ENCODE results near the gene MISP3. TPM values are rescaled to one million over a fixed set of nuclear protein-coding genes. Genes with fewer than 3 reads are reported as not detected.

The MISP3 gene
- total and polyA plus RNA-seq, 9 of the 15 experiments (the other 6 are each of a cell fraction or from before 2014, with no cell fraction given), result 0.25 to 5.6 (median 1.6) TPM

GRCh38 chr19:14120497-14120780 is 47.9 kb downstream of the MISP3 start:
- intact Hi-C loops (cut with micrococcal nuclease) (no loop called here), in situ Hi-C loops (cut with MboI) (no loop called here)
- Histone ChIP-seq H3K4me3 (no peak overlapping the region), H2AFZ (ENCODE audit: low read depth, low read length) (no peak overlapping the region), H3K4me1 (replicated peaks in 1 of 2; ENCODE audit: control insufficient read depth in 2 of 2, insufficient read depth in 2 of 2, low read length in 2 of 2) (peaks cover 27 to 36% of the 10 kb centered on the region in 2 experiments; a peak in 4 of 5 replicates), H3K79me2 (ENCODE audit: control insufficient read depth, insufficient read depth, low read length) (peaks cover 16% of the 10 kb centered on the region), H3K9ac (ENCODE audit: insufficient read depth in 1 of 2, low read depth in 2 of 2, low read length in 2 of 2) (peak overlapping the region in 1 of 2 experiments; percentile 50; a peak in 2 of 4 replicates), H3K9me3 (replicated peaks; ENCODE audit: control insufficient read depth, insufficient read depth, low read depth, low read length) (no peaks in the 10 kb centered on the region), H3K27ac (ENCODE audit: extremely low read depth, low read depth, low read length) (no peak overlapping the region), H3K27me3 (ENCODE audit: control insufficient read depth in 2 of 2, insufficient read depth in 2 of 2, low read length in 2 of 2) (no peaks in the 10 kb centered on the region), H4K20me1 (replicated peaks; ENCODE audit: control insufficient read depth, insufficient read depth, low read length) (no peaks in the 10 kb centered on the region), H3K4me2 (ENCODE audit: insufficient read depth, low read length) (no peak overlapping the region), H3K36me3 (ENCODE audit: control insufficient read depth, insufficient read depth, low read length) (peaks cover 39% of the 10 kb centered on the region), H3K9me1 (ENCODE audit: control insufficient read depth, insufficient read depth, low read length) (no peaks in the 10 kb centered on the region)
- FAIRE-seq (no peak), DNase-seq (ENCODE audit: extremely low read depth in 1 of 4, low spot score in 3 of 4) (no peak), ATAC-seq (no peak)
- ChIA-PET POLR2A (interaction anchor here (0.7 kb wide), 1 partner anchor 156 kb away, joined by 3 read pairs; no protein-coding TSS in a partner anchor), CTCF (ENCODE audit: low intra/inter-chr PET ratio) (no interaction called here)
- no TSS peak for BruUV-seq (replicated peaks)
- no peak for TF ChIP-seq NR2C1 (IDR thresholded peaks at IDR 0.05)
- no peak for TF ChIP-seq NR2C1 (tag; IDR thresholded peaks at IDR 0.05)
- TF ChIP-seq ZKSCAN8 (CRISPR knock-in tag; IDR thresholded peaks at IDR 0.05), result no peak
- TF ChIP-seq ZC3H4 (CRISPR knock-in tag; IDR thresholded peaks at IDR 0.05; ENCODE audit: borderline replicate concordance), result no peak
- no peak for TF ChIP-seq ZNF449 (CRISPR knock-in tag; IDR thresholded peaks at IDR 0.05)
- TF ChIP-seq ZBTB34 (CRISPR knock-in tag; IDR thresholded peaks at IDR 0.05), result no peak
- no peak for TF ChIP-seq XRCC3 (IDR thresholded peaks at IDR 0.05)
- TF ChIP-seq MXD1 (CRISPR knock-in tag; IDR thresholded peaks at IDR 0.05; ENCODE audit: borderline replicate concordance, poor library complexity, severe bottlenecking), result no peak
- TF ChIP-seq SMARCA5 (IDR thresholded peaks at IDR 0.05), result no peak
- TF ChIP-seq RBM17 (IDR thresholded peaks at IDR 0.05; ENCODE audit: borderline replicate concordance, low read depth, low read length), result no peak
- TF ChIP-seq ZNF766 (CRISPR knock-in tag; conservative IDR thresholded peaks at IDR 0.05), result no peak
- TF ChIP-seq FOXA3 (CRISPR knock-in tag; conservative IDR thresholded peaks at IDR 0.05 in 1 of 2, IDR thresholded peaks at IDR 0.05 in 1 of 2), result no peak
- TF ChIP-seq NCOA2 (IDR thresholded peaks at IDR 0.05; ENCODE audit: partially characterized antibody in 2 of 2), result no peak
- no peak for TF ChIP-seq MAZ (CRISPR knock-in tag; conservative IDR thresholded peaks at IDR 0.05 in 1 of 2, IDR thresholded peaks at IDR 0.05 in 1 of 2)
- 90% methylated on average over 7 of the region's 7 CpGs for WGBS (ENCODE audit: insufficient coverage, low coverage, missing lambda C conversion rate)
